ENCODE results near the gene TRAF2.
"Not testable (repeated sequence)": the region's sequence is repeated elsewhere in the genome, so short reads cannot be mapped to it uniquely, and the experiment has no call there.

DNA sequence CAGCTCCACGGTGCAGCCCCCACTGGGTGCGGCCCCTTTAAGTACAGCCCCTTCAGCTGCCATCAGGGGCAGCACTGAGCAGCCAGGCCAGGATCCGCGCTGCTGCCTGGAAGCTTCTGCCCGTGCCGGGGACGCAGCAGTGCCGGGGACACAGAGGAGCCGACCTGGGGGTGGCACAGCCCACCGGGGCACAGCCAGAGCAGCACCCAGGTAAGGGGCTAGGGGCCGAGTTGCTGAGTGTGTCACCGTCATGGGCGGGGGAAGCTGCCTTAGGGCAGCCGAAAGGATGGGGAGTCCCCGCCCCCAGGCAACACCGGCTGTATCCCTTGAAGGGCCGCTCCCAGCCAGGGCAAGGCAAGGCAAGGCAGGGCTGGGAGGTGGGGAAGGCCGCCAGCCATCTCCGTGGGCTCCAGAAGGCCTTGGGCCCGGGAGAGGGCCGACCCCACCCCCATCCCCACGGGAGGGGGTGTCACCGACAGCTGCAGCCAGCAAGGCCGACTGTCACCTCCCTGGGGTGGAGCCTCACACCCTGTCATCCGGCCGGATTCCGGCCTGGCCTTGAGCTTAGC, 43.9 kb upstream of the TRAF2 start, which contains the start of gene AJM1:
- TF ChIP-seq POLR2A (IDR thresholded peaks at IDR 0.05; ENCODE audit: insufficient read depth in 1 of 2, low read depth in 2 of 2, low read length in 2 of 2); ZNF224 (CRISPR knock-in tag; IDR thresholded peaks at IDR 0.05); ELF4 (CRISPR knock-in tag; IDR thresholded peaks at IDR 0.05; ENCODE audit: borderline replicate concordance); ZNF124 (CRISPR knock-in tag; IDR thresholded peaks at IDR 0.05); POLR2AphosphoS5 (IDR thresholded peaks at IDR 0.05; ENCODE audit: low read depth, low read length); CHD2 (IDR thresholded peaks at IDR 0.05; ENCODE audit: low read depth, low read length); PRPF4 (IDR thresholded peaks at IDR 0.05; ENCODE audit: low read depth, low read length, poor library complexity, severe bottlenecking): not testable (repeated sequence)
- TF ChIP-seq, protein P1, sequence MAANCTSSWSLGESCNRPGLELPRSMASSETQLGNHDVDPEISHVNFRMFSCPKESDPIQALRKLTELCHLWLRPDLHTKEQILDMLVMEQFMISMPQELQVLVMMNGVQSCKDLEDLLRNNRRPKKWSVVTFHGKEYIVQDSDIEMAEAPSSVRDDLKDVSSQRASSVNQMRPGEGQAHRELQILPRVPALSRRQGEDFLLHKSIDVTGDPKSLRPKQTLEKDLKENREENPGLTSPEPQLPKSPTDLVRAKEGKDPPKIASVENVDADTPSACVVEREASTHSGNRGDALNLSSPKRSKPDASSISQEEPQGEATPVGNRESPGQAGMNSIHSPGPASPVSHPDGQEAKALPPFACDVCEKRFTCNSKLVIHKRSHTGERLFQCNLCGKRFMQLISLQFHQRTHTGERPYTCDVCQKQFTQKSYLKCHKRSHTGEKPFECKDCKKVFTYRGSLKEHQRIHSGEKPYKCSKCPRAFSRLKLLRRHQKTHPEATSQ (CRISPR knock-in tag; IDR thresholded peaks at IDR 0.05; ENCODE audit: borderline replicate concordance) = 0 out of 2 replicates have a peak, but pooled peaks have one; percentile 16
- TF ChIP-seq ZNF775 (CRISPR knock-in tag; IDR thresholded peaks at IDR 0.05; ENCODE audit: borderline replicate concordance) (peak; percentile 41; the same call in 1 of the 2 replicates), ZNF337 (CRISPR knock-in tag; IDR thresholded peaks at IDR 0.05; ENCODE audit: borderline replicate concordance, low read depth) (0 out of 2 replicates have a peak, but pooled peaks have one; percentile 4), ZNF350 (CRISPR knock-in tag; IDR thresholded peaks at IDR 0.05; ENCODE audit: borderline replicate concordance, low read depth) (peak; percentile 58; the same call in 1 of the 2 replicates)
- TF ChIP-seq, protein P2, sequence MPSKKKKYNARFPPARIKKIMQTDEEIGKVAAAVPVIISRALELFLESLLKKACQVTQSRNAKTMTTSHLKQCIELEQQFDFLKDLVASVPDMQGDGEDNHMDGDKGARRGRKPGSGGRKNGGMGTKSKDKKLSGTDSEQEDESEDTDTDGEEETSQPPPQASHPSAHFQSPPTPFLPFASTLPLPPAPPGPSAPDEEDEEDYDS (CRISPR knock-in tag; IDR thresholded peaks at IDR 0.05) = not testable (repeated sequence)
- TF ChIP-seq, protein P3, sequence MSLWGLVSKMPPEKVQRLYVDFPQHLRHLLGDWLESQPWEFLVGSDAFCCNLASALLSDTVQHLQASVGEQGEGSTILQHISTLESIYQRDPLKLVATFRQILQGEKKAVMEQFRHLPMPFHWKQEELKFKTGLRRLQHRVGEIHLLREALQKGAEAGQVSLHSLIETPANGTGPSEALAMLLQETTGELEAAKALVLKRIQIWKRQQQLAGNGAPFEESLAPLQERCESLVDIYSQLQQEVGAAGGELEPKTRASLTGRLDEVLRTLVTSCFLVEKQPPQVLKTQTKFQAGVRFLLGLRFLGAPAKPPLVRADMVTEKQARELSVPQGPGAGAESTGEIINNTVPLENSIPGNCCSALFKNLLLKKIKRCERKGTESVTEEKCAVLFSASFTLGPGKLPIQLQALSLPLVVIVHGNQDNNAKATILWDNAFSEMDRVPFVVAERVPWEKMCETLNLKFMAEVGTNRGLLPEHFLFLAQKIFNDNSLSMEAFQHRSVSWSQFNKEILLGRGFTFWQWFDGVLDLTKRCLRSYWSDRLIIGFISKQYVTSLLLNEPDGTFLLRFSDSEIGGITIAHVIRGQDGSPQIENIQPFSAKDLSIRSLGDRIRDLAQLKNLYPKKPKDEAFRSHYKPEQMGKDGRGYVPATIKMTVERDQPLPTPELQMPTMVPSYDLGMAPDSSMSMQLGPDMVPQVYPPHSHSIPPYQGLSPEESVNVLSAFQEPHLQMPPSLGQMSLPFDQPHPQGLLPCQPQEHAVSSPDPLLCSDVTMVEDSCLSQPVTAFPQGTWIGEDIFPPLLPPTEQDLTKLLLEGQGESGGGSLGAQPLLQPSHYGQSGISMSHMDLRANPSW (CRISPR knock-in tag; IDR thresholded peaks at IDR 0.05; ENCODE audit: borderline replicate concordance) = not testable (repeated sequence)
- TF ChIP-seq, protein P4, sequence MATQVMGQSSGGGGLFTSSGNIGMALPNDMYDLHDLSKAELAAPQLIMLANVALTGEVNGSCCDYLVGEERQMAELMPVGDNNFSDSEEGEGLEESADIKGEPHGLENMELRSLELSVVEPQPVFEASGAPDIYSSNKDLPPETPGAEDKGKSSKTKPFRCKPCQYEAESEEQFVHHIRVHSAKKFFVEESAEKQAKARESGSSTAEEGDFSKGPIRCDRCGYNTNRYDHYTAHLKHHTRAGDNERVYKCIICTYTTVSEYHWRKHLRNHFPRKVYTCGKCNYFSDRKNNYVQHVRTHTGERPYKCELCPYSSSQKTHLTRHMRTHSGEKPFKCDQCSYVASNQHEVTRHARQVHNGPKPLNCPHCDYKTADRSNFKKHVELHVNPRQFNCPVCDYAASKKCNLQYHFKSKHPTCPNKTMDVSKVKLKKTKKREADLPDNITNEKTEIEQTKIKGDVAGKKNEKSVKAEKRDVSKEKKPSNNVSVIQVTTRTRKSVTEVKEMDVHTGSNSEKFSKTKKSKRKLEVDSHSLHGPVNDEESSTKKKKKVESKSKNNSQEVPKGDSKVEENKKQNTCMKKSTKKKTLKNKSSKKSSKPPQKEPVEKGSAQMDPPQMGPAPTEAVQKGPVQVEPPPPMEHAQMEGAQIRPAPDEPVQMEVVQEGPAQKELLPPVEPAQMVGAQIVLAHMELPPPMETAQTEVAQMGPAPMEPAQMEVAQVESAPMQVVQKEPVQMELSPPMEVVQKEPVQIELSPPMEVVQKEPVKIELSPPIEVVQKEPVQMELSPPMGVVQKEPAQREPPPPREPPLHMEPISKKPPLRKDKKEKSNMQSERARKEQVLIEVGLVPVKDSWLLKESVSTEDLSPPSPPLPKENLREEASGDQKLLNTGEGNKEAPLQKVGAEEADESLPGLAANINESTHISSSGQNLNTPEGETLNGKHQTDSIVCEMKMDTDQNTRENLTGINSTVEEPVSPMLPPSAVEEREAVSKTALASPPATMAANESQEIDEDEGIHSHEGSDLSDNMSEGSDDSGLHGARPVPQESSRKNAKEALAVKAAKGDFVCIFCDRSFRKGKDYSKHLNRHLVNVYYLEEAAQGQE (IDR thresholded peaks at IDR 0.05; ENCODE audit: borderline replicate concordance in 1 of 2, low read depth in 1 of 2, low read length in 2 of 2) = not testable (repeated sequence)
